Ovary (tissue), 9 donors: ENCODE results near the gene MRPS18B. TPM values are rescaled to one million over a fixed set of nuclear protein-coding genes. Genes with fewer than 3 reads are reported as not detected.

ENCODE experiments used
- DNase-seq, 5 donors: peaks; one replicate each; pipeline ENCODE4 v3.0.0-alpha.2; 2019 to 2020
- H3K27ac ChIP-seq, 2 donors: fragments of 200-600 bp; one replicate each; pipeline versions ENCODE4 v1.5.1 to v1.8.0; 2019 to 2022
- H3K27me3 ChIP-seq: fragments of 200-600 bp; one replicate; pipeline ENCODE4 v1.8.0; 2022
- H3K36me3 ChIP-seq: fragments of 200-600 bp; sonication (generic); one replicate; pipeline ENCODE4 v1.5.1; 2019
- H3K4me1 ChIP-seq: one replicate; pipeline ENCODE4 v1.8.1; 2013; ENCODE audit warnings: mild to moderate bottlenecking, moderate library complexity; ENCODE audit not compliant: insufficient read depth
- H3K4me3 ChIP-seq: fragments of 200-600 bp; sonication (generic); one replicate; pipeline ENCODE4 v1.5.1; 2017
- H3K9me3 ChIP-seq, 2 donors: fragments of 200-600 bp in 1 of 2; sonication (generic) in 1 of 2; one replicate each; pipeline versions ENCODE4 v1.5.1 to v1.8.1; 2013 to 2019; ENCODE audit warnings: mild to moderate bottlenecking in 1 of 2, moderate library complexity in 1 of 2
- CTCF ChIP-seq, 3 donors: fragments of 450-650 bp in 2 of 3; fragments of 200-600 bp in 1 of 3; IDR thresholded peaks; one replicate each; pipeline versions ENCODE4 v1.5.1 to v1.8.0; 2016 to 2022; ENCODE audit warnings: antibody characterized with exemption in 3 of 3, mild to moderate bottlenecking in 1 of 3
- EP300 ChIP-seq: sonication (generic); formaldehyde crosslinking; IDR thresholded peaks from one replicate; pipeline ENCODE4 v1.6.1; 2017; ENCODE audit warnings: antibody characterized with exemption
- POLR2A ChIP-seq: fragments of 450-650 bp; IDR thresholded peaks from one replicate; pipeline ENCODE4 v1.6.1; 2017; ENCODE audit warnings: antibody characterized with exemption, mild to moderate bottlenecking, moderate library complexity
- WGBS, 3 donors: extraction: QIAGEN DNeasy Blood & Tissue Kit in 1 of 3; methylation state at CpG; one replicate each; pipeline versions ENCODE4 v1.1.5 to v1.1.7; 2013 to 2017; 5-methylcytosine and 5-hydroxymethylcytosine counted together
- intact Hi-C, 4 donors: fragments of 100-400 bp; cut with DNase I; formaldehyde crosslinking; loops; one replicate each; pipeline versions ENCODE4 v1.11.0 to v1.15.1; 2022 to 2023
- polyA plus RNA-seq, 2 donors: library from polyadenylated mRNA; stranded (reverse); fragments of 200-250 nt in 1 of 2; fragments of 350-450 nt in 1 of 2; fragmentation: Illumina TruSeq in 1 of 2; extraction: RNeasy Lipid Tissue Mini Kit (QIAGEN cat#74804) in 1 of 2; gene quantifications; one replicate each; pipeline ENCODE4 v1.2.3, GENCODE V29; 2013 to 2014
- total RNA-seq, 7 donors: library from RNA; depleted of rRNA in 2 of 7; stranded (reverse); fragments of >200 nt in 2 of 7; fragmentation: NEBNext Ultra II Directional in 3 of 7; extraction: Animal tissue kit (Norgen Biotek cat#: 25700) in 3 of 7; gene quantifications; one replicate each; pipeline versions ENCODE4 v1.1.0 to v1.2.4, GENCODE V29; 2016 to 2023
- donor health status: DM: no; HTN: no; CAD: no; lungs with moderate emphysema.
- donor health status: DM: no; HTN: no; CAD: no.
- donor health status: Bipolar disorder and iron deficiency.
- donor health status: DM: yes; HTN: yes; CAD: no.
- donor health status: DM: no; HTN: no; CAD: no.
- donor health status: DM: yes; HTN: yes; CAD: no.

The MRPS18B gene
- total and polyA plus RNA-seq, 9 donors: 40.7 to 69.0 (median 55.0) TPM

DNA sequence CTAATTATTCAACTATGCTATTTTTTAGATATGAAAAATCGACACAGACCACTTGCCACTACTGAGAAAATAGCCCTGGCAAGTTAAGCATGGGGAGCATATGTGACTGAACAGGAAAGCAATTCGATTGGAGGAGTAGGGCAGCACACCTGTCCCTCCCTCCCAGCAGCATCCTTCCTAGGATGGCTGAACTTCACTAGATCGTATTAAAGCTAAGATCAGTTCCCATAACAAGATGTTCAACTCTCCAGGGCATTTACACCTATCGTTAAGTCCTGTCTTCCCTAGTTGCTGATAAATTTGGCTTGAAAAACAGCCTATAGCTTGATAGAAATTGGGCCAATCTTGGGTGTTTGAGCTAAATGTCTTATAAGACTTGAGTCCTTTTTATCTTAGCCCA, 7.6 kb upstream of the MRPS18B start:
- no peak for DNase-seq
- WGBS, 3 donors: 69 to 76% (median 70%) methylated on average over 4 of the region's 4 CpGs
- Histone ChIP-seq H3K27ac (no peak overlapping the region), H3K4me1 (peaks cover 10% of the 10 kb centered on the region), H3K4me3 (no peak overlapping the region), H3K27me3 (no peaks in the 10 kb centered on the region), H3K9me3 (no peaks in the 10 kb centered on the region), H3K36me3 (no peaks in the 10 kb centered on the region)
- intact Hi-C loops: no loop called here
- TF ChIP-seq EP300 (no peak), CTCF (IDR thresholded peaks at IDR 0.05) (no peak)

- Histone ChIP-seq H3K4me1 (peaks cover 10% of the 10 kb centered on the region), H3K27ac (no peak overlapping the region), H3K4me3 (no peak overlapping the region), H3K9me3 (no peaks in the 10 kb centered on the region), H3K27me3 (no peaks in the 10 kb centered on the region), H3K36me3 (no peaks in the 10 kb centered on the region)
- TF ChIP-seq EP300: no peak
- no peak for TF ChIP-seq POLR2A
- TF ChIP-seq CTCF (IDR thresholded peaks at IDR 0.05): no peak
- no peak for DNase-seq
- WGBS, 3 donors: 30 to 39% (median 32%) methylated on average over 9 of the region's 9 CpGs
- intact Hi-C loops: no loop called here
Observed at GRCh38 chr6:30611150-30611855, 6.3 kb upstream of the MRPS18B start.

GRCh38 chr6:30611856-30612194, 5.8 kb upstream of the MRPS18B start:
- H3K9me3 ChIP-seq: no peaks in the 10 kb centered on the region
- H3K27me3 ChIP-seq: no peaks in the 10 kb centered on the region
- intact Hi-C loops: no loop called here
- H3K4me1 ChIP-seq: peaks cover 10% of the 10 kb centered on the region
- no peak overlapping the region for H3K27ac ChIP-seq
- TF ChIP-seq EP300 (no peak), POLR2A (no peak), CTCF (IDR thresholded peaks at IDR 0.05) (no peak)
- no peak for DNase-seq
- no peaks in the 10 kb centered on the region for H3K36me3 ChIP-seq
- no peak overlapping the region for H3K4me3 ChIP-seq
- WGBS, 3 donors: 27 to 35% (median 32%) methylated on average over 2 of the region's 2 CpGs

DNA sequence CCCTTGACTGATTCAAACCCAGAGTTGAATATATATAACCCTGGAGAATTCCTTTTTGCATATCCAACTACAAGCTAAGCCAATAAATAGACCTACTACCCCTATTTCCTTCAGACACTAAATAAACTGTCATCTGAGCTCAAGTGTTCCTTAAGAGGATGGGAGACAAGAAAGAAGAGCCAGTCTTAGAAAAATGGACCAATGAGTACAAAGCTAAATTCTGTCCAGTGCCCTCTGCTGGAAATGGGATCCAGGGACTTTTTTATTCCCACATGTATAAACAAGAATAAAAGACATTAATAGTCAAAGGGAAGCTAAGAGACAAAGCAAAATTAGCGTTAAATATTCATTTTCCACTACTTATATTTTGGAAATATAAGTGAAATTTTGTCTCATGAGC, 5.4 kb upstream of the MRPS18B start:
- Histone ChIP-seq H3K9me3 (no peaks in the 10 kb centered on the region), H3K27ac (no peak overlapping the region), H3K36me3 (no peaks in the 10 kb centered on the region), H3K4me3 (no peak overlapping the region), H3K4me1 (peaks cover 10% of the 10 kb centered on the region), H3K27me3 (no peaks in the 10 kb centered on the region)
- intact Hi-C loops: no loop called here
- no peak for DNase-seq
- 40 to 51% (median 51%) methylated on average over 1 of the region's 1 CpG for WGBS, 3 donors
- no peak for TF ChIP-seq EP300
- no peak for TF ChIP-seq POLR2A
- peak in 1 of 3 donors; percentile 32 for TF ChIP-seq CTCF (IDR thresholded peaks at IDR 0.05)
